ENCODE data around the gene PLXNA2.

PLXNA2 gene

DNA sequence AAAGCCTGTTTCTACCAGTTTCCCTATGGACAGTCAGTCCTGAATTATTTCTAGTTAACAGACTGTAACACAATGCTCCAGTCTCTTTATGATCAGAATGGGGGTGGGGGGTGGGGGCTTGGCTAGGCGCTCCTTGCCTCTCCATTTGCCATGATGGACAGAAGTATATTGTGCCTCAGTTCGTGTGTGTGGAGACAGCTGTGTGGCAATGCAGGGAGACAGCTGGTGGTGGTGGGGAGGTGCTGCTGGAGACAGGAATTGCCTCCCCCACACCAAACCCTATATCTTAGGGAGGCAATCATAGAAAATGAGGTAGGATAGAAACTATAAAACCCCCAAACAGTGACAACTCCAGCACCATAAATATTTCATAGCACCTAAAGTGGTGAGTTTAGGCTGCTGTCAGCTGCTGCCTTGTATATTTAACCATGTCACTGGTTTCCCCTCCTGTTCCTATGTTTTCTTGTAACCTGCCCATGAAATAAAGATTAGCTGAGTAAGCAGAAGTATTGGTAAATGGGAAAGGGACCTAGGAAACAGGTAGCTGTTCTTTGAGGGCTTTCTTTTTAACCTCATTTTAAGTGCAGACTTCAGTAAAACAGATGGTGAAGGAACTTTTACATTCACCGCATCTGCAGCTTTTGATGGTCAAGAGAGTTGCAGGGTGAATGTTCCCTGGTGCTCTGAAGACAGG is 3.4 kb downstream of the PLXNA2 start:
- no peak for DNase-seq

- no peak for DNase-seq
Observed at GRCh38 chr1:208239473-208240381, 4.5 kb downstream of the PLXNA2 start.

DNA sequence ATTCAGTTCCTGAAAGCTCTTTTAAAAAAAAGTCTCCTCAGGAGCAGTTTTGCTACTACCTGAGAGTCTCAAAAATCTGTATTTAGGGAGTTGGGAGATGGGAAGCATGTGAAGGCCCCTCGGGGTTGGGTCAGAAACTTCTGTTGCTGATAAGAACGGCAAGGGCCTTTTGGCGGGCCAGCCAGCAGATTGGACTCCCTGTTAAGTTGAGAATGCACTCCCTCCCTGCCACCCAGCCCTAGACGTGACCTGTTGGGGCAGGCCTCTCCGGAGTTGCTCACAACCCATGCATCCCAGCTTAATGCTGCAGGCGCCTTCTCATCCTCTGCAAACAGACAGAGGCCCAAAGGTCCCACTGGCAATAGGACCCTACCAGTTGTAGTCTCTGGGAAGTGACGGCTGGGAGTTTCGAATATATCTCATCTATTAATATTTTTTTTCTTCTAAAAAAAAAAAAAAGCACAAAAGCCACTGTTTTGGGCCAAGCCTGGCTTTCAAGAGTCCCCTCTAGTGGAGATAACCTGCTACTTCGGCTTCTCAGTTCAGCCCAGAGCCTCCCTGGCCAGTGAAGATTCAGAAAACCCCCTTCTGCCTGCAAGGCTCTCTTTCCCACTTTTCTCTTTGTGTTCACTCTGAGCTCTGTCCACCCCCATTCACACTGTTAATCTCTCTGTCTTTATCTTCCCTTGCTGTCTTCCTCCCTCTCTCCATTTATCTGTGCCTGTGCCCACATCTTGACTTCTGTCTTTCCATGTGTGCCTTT is 5.3 kb downstream of the PLXNA2 start:
- no peak for DNase-seq

GRCh38 chr1:208237241-208237640 is 6.9 kb downstream of the PLXNA2 start:
- DNase-seq = no peak

DNA sequence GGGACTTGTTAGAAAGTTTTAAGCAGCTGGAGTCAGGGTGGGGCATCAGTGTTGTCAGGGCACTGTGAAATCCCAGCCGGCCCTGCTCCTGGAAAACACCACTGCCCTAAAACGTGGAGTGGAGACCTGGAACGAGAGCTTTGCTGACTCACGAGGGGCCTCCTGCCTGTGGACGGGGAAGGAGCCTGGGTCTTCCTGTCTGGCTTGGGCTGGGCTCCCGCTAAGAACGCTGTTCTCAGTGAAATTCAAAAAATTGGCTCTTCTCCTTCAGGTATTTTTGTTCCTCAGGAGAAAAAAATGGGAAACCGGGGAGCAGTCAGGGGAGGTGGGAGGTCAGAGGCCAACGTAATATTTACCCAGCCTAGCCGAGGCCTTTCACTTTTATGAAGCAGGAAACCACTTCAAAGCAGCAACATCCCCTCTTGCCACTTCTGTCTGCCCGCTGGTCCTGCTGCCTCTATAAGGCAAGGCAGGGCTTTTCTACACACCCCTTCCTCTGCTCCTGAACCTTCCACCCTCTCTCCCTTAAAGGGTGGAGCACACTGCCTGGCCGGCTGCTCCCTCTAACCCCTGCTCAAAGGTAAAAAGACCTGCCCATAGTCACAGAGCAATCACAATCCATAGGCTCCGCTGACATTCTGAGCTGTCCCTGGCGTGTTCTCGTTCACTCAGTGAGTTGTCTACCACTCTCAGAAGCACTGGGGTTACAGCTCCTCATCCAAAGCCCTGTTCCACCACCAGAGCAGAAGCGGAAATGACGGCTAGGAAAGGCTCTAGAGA is 8.0 kb downstream of the PLXNA2 start:
- DNase-seq = peak; percentile 84

- DNase-seq = no peak
Observed at GRCh38 chr1:208235356-208235981, 8.7 kb downstream of the PLXNA2 start.

GRCh38 chr1:208234721-208235120 is 9.5 kb downstream of the PLXNA2 start:
- DNase-seq = no peak

GRCh38 chr1:208233978-208234377 is 10.2 kb downstream of the PLXNA2 start:
- no peak for DNase-seq

GRCh38 chr1:208233546-208233945 is 10.6 kb downstream of the PLXNA2 start:
- peak; percentile 80 for DNase-seq

DNA sequence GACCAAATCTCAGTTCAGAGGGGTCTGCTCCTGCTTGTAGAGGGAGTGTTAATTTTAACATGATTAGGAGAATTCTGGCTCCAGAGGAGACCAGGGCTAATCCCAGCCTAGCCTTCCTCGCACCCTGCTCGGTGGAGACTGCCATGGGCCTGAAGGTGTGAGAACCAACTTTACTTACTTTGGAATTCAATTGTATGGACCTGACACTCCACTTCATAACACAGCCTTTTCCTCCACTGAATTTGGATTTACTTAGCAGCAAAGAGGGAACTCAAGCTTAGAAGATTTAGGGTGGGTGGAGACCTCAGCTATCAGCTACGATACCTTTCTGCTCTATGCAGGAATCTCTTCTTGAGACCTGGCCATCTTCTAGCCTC is 11.5 kb downstream of the PLXNA2 start:
- no peak for DNase-seq

DNA sequence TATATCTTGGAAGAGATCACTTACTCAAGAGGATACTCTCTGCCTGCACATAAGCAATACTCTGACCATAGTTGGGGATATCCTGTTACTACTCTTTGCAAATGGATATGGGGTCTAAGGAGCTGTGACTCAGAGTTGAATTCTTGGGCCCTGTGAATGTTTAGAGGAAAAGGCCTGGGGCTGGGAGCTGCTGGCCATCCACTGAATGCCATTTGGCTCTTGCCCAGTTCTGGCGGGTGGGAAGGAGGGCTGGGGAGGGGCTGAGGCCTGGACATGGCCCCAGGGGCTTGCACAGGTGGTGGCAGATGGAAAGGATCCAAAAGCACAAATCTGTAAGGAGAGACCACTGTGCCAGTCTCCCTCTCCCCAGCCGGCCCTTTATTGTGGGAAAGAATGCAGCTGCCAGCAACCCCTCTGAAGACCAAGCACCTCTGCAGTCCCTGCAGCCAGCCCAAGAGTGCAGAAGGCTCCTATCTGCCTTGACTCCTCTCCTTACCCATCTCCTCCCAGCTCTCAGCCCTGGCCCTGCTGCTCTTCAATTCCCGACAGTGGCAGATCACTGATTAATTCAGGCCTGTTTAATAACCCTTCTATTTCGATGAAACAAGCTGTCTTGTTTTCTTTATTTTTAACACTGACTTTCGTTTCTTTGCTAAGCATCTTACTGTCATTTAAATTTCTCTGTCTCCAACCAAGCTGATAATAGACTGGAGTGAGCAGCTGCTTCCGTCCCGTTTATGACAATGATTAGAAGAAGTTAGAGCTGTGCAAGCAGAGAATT is 12.1 kb downstream of the PLXNA2 start:
- DNase-seq = peak; percentile 59

DNA sequence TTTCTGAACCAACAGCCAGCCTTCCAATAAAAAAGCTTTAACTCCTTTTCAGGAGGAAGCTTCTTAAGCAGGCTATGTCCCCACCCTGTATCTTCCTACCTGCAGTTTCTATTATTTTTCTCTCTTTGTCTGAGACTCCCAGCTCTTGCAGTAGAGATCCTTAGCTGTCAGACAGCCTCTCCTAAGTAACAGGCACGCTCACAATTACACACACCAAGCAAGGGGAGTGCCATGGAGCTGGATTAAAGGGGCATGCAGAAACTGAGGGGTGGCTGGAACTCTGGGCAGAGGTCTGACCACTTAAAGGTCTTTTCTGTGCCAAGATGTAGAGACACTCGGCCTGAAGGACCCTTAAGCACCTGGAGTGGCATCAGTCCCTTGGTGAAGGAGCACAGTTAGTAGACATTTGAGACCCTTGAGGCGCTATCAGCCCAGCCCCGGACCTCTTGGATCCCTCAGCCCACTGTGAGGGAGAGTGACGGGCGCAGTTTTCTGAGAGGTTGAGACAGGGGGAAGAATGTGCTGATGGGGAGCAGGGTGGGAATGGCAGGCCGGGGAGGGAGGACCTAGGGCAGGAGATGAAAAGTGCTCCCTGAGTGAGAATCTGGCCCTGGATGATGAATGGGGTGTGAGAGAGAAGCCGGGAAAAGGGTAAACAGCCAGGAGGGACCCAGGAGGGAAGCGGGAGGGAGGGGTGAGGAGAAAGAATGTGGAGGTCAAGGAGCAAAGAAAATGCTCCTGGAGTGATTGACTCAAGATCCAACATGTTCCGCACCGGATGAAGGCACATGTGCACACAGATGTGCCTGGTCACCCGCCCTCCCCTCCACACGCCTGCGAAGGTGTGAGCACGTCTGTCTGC is 13.3 kb downstream of the PLXNA2 start:
- no peak for DNase-seq

DNA sequence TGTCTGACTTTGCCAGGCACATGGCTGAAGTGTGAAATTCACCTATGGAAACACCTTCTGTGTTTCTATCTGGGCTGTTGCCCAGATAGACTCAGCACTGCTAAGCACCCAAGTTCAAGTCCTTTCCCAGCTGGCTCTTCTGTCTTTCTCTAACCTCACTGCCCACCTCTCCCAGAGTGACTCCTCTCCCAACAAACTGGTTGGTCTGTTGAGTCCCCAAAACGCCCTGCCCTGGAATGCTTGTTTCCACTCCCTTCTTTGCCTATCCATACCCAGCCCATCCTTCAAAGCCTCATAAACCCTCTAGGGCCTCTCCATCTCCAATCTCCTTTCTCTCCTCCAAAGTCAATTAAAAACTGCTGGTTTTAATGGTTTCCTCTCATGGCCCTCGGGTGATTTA is 15.6 kb downstream of the PLXNA2 start:
- no peak for DNase-seq

DNA sequence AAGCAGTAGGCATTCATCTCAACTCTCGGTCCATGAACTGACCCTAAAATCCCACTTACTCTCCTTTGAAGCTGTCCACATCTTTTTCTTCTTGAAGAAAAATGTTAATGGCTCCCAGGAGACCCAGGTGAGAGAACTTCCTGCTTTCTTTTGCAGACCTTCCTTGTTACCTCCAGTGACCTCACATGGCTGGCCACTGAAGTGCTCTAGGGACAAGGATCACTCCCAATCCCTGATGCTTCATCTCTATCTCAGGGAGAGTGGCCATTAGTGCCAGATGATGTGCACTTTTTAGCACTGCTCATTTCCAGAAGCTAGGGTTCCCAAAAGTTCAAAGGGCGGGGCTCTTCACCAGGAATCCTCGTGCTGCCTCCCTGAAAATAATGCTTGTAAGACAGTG is 16.2 kb downstream of the PLXNA2 start:
- no peak for DNase-seq

- DNase-seq = no peak
Observed at GRCh38 chr1:208227366-208227765, 16.8 kb downstream of the PLXNA2 start.

- DNase-seq = no peak
Observed at GRCh38 chr1:208225954-208226937, 17.9 kb downstream of the PLXNA2 start.

- no peak for DNase-seq
Observed at GRCh38 chr1:208224192-208224713, 19.9 kb downstream of the PLXNA2 start.

- DNase-seq = no peak
Observed at GRCh38 chr1:208223136-208223535, 21.0 kb downstream of the PLXNA2 start.

All from right hindlimb (tissue), 1 donor.